A172 (cell line): ENCODE results near the gene IFNA14. TPM values are rescaled to one million over a fixed set of nuclear protein-coding genes. Genes with fewer than 3 reads are reported as not detected.
"Not testable (repeated sequence)": the region's sequence is repeated elsewhere in the genome, so short reads cannot be mapped to it uniquely, and the experiment has no call there.

Experiments used
- DNase-seq: peaks from one replicate; pipeline ENCODE4 v3.0.0-alpha.2; 2015; ENCODE audit warnings: low spot score
- total RNA-seq: library from RNA; depleted of rRNA; stranded (reverse); fragments of >200 nt; shearing (Covaris generic); gene quantifications from 2 replicates; pipeline ENCODE4 v1.2.3, GENCODE V29; 2014; rRNA removed

IFNA14 gene
- total RNA-seq, 1 experiment from 2014 or later, result not detected

DNA sequence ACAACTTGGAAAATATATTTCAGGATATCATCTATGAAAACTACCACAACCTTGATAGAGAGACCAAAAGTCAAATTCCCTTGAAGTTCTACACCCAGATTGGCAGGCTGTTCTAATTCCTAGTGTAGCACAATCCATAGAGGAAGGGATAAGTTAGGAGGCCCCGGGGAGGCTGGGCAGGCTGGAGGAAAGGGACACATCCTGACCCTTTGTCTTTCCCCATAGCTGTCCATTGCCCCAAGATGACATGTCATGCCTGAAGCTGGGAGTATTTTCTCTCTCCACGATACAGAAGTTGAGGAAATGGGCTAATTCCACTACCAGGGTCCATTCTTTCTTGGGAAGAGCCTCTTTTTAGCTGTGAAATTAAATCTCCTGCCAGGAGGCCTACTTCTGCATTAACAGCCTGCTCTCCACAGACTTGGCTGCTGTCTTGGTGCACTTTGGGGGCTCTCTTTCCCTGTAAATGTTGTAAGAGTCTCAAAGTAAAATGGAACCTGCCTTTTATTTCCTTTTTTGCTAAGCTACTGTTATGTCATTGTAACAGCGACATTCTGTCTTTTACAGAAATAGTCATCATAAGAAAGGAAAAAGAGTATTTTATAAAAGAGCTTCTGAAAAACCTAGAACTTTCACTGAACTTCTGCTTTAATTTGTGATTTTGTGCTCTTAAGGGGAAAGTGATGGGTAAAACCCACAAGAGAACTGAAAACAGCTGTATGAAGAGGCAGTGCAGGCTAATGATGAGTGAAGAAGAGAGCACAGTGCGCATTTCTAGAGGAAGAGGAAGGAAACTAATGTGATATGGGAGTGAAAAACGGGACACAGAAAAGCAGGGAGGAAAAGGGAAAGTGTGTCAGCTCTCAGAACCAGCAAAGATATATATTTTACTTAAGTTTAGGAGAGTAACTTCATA lies 26.1 kb downstream of the IFNA14 start:
- peak; percentile 2 for DNase-seq

DNA sequence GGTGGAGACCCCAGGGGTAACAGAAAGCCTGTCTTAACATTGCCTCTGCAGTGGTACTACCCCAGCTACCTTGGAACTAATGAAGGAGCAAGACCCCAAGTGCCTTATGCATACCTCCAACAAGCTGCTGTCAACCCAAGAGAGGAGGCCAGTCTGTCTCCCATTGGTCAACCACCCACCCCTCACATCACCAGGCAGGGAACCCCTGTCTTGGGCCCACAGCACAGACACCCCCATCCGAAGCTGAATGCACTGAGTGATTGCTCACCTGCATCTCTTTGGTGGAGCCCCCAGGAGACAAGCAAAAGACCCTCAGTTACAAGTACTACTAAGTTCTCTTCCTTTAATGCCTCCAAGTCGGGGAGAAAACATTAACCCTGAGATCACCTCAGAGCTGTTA lies 27.6 kb downstream of the IFNA14 start:
- DNase-seq, result not testable (repeated sequence)

DNA sequence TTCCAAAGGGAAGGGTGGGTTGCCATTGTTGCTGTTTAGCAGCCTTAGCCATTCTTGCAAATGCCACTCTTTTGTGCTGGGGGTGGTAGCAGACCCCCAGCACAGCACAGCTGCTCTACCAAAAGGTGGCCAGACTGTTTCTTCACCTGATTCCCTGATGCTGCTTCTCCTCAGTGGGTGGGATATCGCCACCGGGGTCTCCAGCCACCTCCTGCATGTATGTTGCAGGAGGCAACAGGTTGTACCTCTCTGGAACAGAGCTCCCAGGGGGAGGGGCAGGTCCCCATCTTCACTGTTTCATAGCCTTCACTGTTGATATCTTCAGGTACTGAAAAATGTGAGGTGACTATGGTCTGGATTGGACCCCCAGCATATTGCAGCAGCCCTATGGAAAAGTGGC lies 29.0 kb downstream of the IFNA14 start:
- DNase-seq, result not testable (repeated sequence)

DNA sequence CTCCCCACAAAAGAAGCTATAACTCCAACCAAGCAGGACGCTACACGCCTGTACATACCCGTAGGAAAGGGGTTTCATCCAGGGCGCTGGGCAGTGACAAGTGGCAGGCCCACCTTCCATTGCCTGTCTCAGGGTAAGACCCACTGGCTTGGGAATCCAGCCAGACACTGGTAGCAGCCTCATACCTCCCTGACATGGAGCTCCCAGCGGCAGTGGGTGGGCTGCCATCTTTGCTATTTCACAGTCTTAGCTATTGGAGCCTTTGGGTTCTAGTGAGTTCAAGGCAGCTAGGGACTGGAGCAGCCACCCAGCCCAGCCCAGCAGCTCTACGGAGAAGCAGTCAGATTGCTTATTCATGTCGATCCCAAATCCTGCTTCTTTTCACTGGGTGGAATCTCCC lies 29.5 kb downstream of the IFNA14 start:
- no peak for DNase-seq

DNA sequence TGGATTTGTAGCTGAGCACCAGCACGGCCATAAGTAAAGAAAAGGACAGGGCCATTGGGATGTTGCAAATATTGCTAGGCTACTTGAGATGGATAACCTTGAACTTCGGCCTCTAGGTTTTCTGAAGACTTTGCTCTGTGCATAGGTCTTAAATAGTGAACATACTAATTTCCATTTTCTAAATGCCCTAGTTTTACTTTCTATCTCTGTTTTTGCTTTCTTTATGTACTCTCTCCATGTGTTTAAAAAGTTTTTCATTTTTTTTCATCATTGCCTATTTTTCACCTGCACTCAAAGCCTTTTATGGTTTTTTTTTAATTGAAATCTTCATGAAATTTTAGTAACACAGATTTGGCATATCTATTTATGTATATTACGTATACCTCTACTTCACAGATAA lies 32.8 kb downstream of the IFNA14 start, which contains the start of gene IFNA10:
Gene IFNA10, minus strand, starts transcription at position 101 of the 400 bp plus-strand sequence. Its CDS starts 46 bp downstream, at position 55.
- DNase-seq, result not testable (repeated sequence)

DNA sequence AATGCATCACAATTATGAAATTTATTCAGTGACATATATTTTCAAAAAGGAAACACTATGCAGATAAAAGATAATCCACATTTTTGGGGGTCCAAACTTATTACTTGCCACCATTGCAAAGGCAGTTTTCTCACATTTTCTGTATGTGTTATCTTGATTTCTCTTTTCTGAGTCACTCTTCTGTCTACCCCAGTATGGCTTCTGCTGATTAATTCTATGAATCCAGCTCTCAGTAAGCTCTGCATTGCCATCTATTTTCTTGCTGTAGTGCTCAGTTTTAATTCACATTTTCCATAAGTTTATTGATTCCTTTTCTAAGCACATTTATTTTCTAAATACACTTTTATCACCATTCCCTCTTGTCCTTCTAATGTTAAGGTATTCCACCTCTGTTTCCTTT lies 34.6 kb downstream of the IFNA14 start:
- no peak for DNase-seq

DNA sequence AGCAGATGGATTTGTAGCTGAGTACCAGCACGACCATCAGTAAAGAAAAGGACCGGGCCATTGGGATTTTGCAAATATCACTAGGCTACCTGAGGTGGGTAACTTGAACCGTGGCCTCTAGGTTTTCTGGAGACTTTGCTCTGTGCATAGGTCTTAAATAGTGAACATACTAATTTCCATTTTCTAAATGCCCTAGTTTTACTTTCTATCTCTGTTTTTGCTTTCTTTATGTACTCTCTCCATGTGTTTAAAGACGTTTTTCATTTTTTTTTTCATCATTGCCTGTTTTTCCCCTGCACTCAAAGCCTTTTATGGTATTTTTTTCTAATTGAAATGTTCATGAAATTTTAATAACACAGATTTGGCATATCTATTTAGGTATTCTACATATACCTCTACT lies 37.7 kb downstream of the IFNA14 start, which contains the start of gene IFNA7:
Gene IFNA7, minus strand, starts transcription at position 101 of the 400 bp plus-strand sequence. Its CDS starts 40 bp downstream, at position 61.
- DNase-seq, result not testable (repeated sequence)

DNA sequence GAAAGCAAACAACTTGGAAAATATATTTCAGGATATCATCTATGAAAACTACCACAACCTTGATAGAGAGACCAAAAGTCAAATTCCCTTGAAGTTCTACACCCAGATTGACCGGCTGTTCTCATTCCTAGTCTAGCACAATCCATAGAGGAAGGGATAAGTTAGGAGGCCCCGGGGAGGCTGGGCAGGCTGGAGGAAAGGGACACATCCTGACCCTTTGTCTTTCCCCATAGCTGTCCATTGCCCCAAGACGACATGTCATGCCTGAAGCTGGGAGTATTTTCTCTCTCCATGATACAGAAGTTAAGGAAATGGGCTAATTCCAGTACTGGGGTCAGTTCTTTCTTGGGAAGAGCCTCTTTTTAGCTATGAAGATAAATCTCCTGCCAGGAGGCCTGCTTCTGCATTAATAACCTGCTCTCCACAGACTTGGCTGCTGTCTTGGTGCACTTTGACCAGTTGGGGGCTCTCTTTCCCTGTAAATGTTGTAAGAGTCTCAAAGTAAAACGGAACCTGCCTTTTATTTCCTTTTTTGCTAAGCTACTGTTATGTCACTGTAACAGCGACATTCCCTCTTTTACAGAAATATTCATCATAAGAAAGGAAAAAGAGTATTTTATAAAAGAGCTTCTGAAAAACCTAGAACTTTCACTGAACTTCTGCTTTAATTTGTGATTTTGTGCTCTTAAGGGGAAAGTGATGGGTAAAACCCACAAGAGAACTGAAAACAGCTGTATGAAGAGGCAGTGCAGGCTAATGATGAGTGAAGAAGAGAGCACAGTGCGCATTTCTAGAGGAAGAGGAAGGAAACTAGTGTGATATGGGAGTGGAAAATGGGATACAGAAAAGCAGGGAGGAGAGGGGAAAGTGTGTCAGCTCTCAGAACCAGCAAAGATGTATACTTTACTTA lies 44.7 kb downstream of the IFNA14 start:
- peak; percentile 25 for DNase-seq

Other genes with a start within 250 kb of the IFNA14 start
- gene HACD4, start 208.4 kb downstream of the IFNA14 start, total RNA-seq, result not detected in 2 replicates
- not detected in 2 replicates for gene IFNB1, start 162.1 kb downstream of the IFNA14 start, total RNA-seq
- gene IFNW1, start 98.2 kb downstream of the IFNA14 start, total RNA-seq, result not detected in 2 replicates
- gene IFNA21, start 73.3 kb downstream of the IFNA14 start, total RNA-seq, result not detected in 2 replicates
- not detected in 2 replicates for gene IFNA4, start 52.4 kb downstream of the IFNA14 start, total RNA-seq
- not detected in 2 replicates for gene IFNA7, start 37.8 kb downstream of the IFNA14 start, total RNA-seq
- not detected in 2 replicates for gene IFNA10, start 32.9 kb downstream of the IFNA14 start, total RNA-seq
- not detected in 2 replicates for gene IFNA16, start 22.7 kb downstream of the IFNA14 start, total RNA-seq
- not detected in 2 replicates for gene IFNA17, start 11.8 kb downstream of the IFNA14 start, total RNA-seq
- gene IFNA5, start 65.3 kb upstream of the IFNA14 start, total RNA-seq, result not detected in 2 replicates
- gene KLHL9, start 95.4 kb upstream of the IFNA14 start, total RNA-seq, result 37.1 and 41.6 TPM in 2 replicates
- gene IFNA6, start 110.9 kb upstream of the IFNA14 start, total RNA-seq, result not detected in 2 replicates
- gene IFNA13, start 128.1 kb upstream of the IFNA14 start, total RNA-seq, result not detected in 2 replicates
- gene IFNA2, start 145.4 kb upstream of the IFNA14 start, total RNA-seq, result not detected in 2 replicates
- gene IFNA8, start 169.1 kb upstream of the IFNA14 start, total RNA-seq, result not detected in 2 replicates
- gene IFNA1, start 200.4 kb upstream of the IFNA14 start, total RNA-seq, result not detected in 2 replicates
- not detected in 2 replicates for gene IFNE, start 242.3 kb upstream of the IFNA14 start, total RNA-seq